ENCODE measurements around the gene SPSB4. TPM values are rescaled to one million over a fixed set of nuclear protein-coding genes. Genes with fewer than 3 reads are reported as not detected.
A peak's percentile ranks its signal among the peaks of the same experiment; 100 is the strongest.

The SPSB4 gene
- total and polyA plus RNA-seq, 10 of the 15 experiments (the other 5 are each of a cell fraction or from before 2014, with no cell fraction given) = not detected

DNA sequence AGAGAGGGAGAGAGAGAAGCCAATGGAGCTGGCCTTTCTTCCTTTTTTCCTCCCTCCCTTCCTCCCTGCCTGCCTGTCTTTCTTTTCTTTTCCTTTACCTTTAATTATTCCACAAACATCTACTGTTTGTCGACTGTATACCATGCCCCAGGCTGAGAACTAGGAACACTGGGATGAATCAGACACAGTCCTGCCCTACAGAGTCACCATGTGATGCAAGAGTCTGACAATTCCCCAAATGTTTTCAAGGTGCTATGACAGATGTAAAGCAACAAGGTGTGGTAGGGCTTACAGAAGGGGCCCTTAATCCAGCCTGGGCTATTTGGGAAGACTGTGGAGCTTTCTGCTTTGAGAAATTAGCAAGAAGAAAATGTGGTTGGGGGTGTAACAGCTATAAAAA lies 4.0 kb upstream of the SPSB4 start:
- no peak for FAIRE-seq
- no TSS peak for BruUV-seq (replicated peaks)
- POLR2A ChIA-PET = interaction anchor here (0.7 kb wide), 1 partner anchor 9 kb away, joined by 3 read pairs; no protein-coding TSS in a partner anchor

DNA sequence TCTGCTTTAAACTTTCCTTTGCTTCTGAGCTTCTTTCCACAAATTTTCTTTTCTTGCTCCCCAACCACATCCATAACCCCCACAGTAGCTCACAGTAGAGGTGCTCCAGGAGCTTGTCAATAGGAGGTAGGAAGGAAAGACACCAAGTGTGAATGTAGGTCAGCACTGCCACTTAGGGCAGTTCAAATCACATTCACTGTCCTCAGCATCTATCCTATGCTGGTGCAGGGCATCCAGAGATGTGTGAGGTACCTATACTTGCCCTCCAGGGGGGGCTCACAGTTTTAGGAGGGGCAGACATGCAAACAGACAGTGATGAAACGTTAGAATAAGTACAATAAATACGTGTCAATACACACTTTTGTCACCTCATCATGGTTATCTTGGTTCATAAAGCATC lies 1.5 kb upstream of the SPSB4 start:
- Histone ChIP-seq H4K20me1 (ENCODE audit: control insufficient read depth, insufficient read depth) (no peaks in the 10 kb centered on the region), H3K27me3 (replicated peaks in 1 of 2; ENCODE audit: control insufficient read depth in 2 of 2, insufficient read depth in 2 of 2, low read length in 1 of 2) (peaks cover 14 to 22% of the 10 kb centered on the region in 2 experiments), H3K36me3 (ENCODE audit: control insufficient read depth in 2 of 2, insufficient read depth in 2 of 2, low read length in 1 of 2) (no peaks in the 10 kb centered on the region), H3K9ac (ENCODE audit: control insufficient read depth, insufficient read depth, low read length) (no peak overlapping the region), H3K27ac (ENCODE audit: control insufficient read depth, insufficient read depth) (no peak overlapping the region), H3K4me3 (no peak overlapping the region), H3K4me2 (ENCODE audit: control insufficient read depth, insufficient read depth) (no peak overlapping the region), H3K9me3 (replicated peaks; ENCODE audit: control insufficient read depth, insufficient read depth, low read length) (no peaks in the 10 kb centered on the region), H3K79me2 (ENCODE audit: control insufficient read depth, insufficient read depth, low read length) (no peaks in the 10 kb centered on the region), H2AFZ (ENCODE audit: control insufficient read depth, low read depth, low read length) (no peak overlapping the region), H3K4me1 (ENCODE audit: control insufficient read depth, insufficient read depth, low read length) (no peaks in the 10 kb centered on the region)
- RAD21 ChIA-PET (ENCODE audit: unreplicated experiment) = no interaction called here
- TF ChIP-seq RAD21 (IDR thresholded peaks at IDR 0.05; ENCODE audit: insufficient read depth, low read depth, low read length) = 0 out of 2 replicates have a peak, but pooled peaks have one; percentile 3
- no peak for TF ChIP-seq TARDBP (IDR thresholded peaks at IDR 0.05; ENCODE audit: borderline replicate concordance)
- CTCF ChIA-PET = interaction anchor here (1.6 kb wide), 1 partner anchor 10 kb away, joined by 5 read pairs; no protein-coding TSS in a partner anchor
- in situ Hi-C loops (cut with MboI) (no loop called here), intact Hi-C loops (cut with micrococcal nuclease; ENCODE audit: unreplicated experiment) (no loop called here)
- BruUV-seq (replicated peaks) = no TSS peak
- DNase-seq (ENCODE audit: low read depth, low spot score) = no peak
- no peak for FAIRE-seq
- SMC1A ChIA-PET (ENCODE audit: uncharacterized antibody, unreplicated experiment) = no interaction called here
- POLR2A ChIA-PET = no interaction called here
- 3% methylated on average over 2 of the region's 2 CpGs for WGBS (ENCODE audit: insufficient coverage, insufficient replicate concordance, low lambda C conversion rate, missing lambda C conversion rate)
- peak; percentile 34; the same call in 2 of the 3 replicates for ATAC-seq

More for the DNA sequence above, 4.0 kb upstream of the SPSB4 start:
- ChIA-PET RAD21 (ENCODE audit: unreplicated experiment) (interaction anchor here (1.2 kb wide), 1 partner anchor 59 kb away, joined by 4 read pairs; no protein-coding TSS in a partner anchor), SMC1A (ENCODE audit: uncharacterized antibody, unreplicated experiment) (no interaction called here), CTCF (interaction anchor here (1.2 to 1.7 kb wide), 2 partner anchors 59 to 150 kb away, joined by 3 to 5 read pairs; no protein-coding TSS in a partner anchor)
- H3K4me2 ChIP-seq (ENCODE audit: control insufficient read depth, insufficient read depth) = no peak overlapping the region
- no peak overlapping the region for H3K4me3 ChIP-seq
- no peak overlapping the region for H3K9ac ChIP-seq (ENCODE audit: control insufficient read depth, insufficient read depth, low read length)
- H3K79me2 ChIP-seq (ENCODE audit: control insufficient read depth, insufficient read depth, low read length) = no peaks in the 10 kb centered on the region
- H4K20me1 ChIP-seq (ENCODE audit: control insufficient read depth, insufficient read depth) = no peaks in the 10 kb centered on the region
- no peaks in the 10 kb centered on the region for H3K4me1 ChIP-seq (ENCODE audit: control insufficient read depth, insufficient read depth, low read length)
- TF ChIP-seq SRF (IDR thresholded peaks at IDR 0.05; ENCODE audit: low read depth in 2 of 2, low read length in 2 of 2) = no peak
- peaks cover 7 to 20% of the 10 kb centered on the region in 2 experiments for H3K27me3 ChIP-seq (replicated peaks in 1 of 2; ENCODE audit: control insufficient read depth in 2 of 2, insufficient read depth in 2 of 2, low read length in 1 of 2)
- 0% methylated on average over 1 of the region's 1 CpG for WGBS (ENCODE audit: insufficient coverage, insufficient replicate concordance, low lambda C conversion rate, missing lambda C conversion rate)
- no peak for ATAC-seq
- intact Hi-C loops (cut with micrococcal nuclease; ENCODE audit: unreplicated experiment) = no loop called here
- H3K27ac ChIP-seq (ENCODE audit: control insufficient read depth, insufficient read depth) = no peak overlapping the region
- no peaks in the 10 kb centered on the region for H3K36me3 ChIP-seq (ENCODE audit: control insufficient read depth in 2 of 2, insufficient read depth in 2 of 2, low read length in 1 of 2)
- no peaks in the 10 kb centered on the region for H3K9me3 ChIP-seq (replicated peaks; ENCODE audit: control insufficient read depth, insufficient read depth, low read length)
- H2AFZ ChIP-seq (ENCODE audit: control insufficient read depth, low read depth, low read length) = no peak overlapping the region
- no peak for DNase-seq (ENCODE audit: low read depth, low spot score)
- in situ Hi-C loops (cut with MboI) = no loop called here

All from GM12878 (cell line).